ENCODE data around the gene PPP1R16B.

The PPP1R16B gene

GRCh38 chr20:38828514-38829295, 23.2 kb downstream of the PPP1R16B start:
- no peak for DNase-seq

GRCh38 chr20:38829296-38829875, 23.9 kb downstream of the PPP1R16B start:
- no peak for DNase-seq

- no peak for DNase-seq
Observed at GRCh38 chr20:38830356-38830755, 24.9 kb downstream of the PPP1R16B start.

- DNase-seq, result no peak
Observed at GRCh38 chr20:38831049-38831691, 25.7 kb downstream of the PPP1R16B start.

GRCh38 chr20:38831995-38832620, 26.6 kb downstream of the PPP1R16B start:
- no peak for DNase-seq

- peak in 1 of 2 experiments; percentile 50 for DNase-seq
Observed at GRCh38 chr20:38833154-38833856, 27.8 kb downstream of the PPP1R16B start.

GRCh38 chr20:38833857-38834164, 28.3 kb downstream of the PPP1R16B start:
- DNase-seq, result peak in 1 of 2 experiments; percentile 38

- no peak for DNase-seq
Observed at GRCh38 chr20:38834868-38835267, 29.4 kb downstream of the PPP1R16B start.

- no peak for DNase-seq
Observed at GRCh38 chr20:38835792-38836191, 30.3 kb downstream of the PPP1R16B start.

- no peak for DNase-seq
Observed at GRCh38 chr20:38836991-38837390, 31.5 kb downstream of the PPP1R16B start.

- no peak for DNase-seq
Observed at GRCh38 chr20:38838326-38838725, 32.8 kb downstream of the PPP1R16B start.

GRCh38 chr20:38839563-38839962, 34.1 kb downstream of the PPP1R16B start:
- DNase-seq, result no peak

- peak; percentile 57 to 66 for DNase-seq
Observed at GRCh38 chr20:38840053-38840893, 34.8 kb downstream of the PPP1R16B start.

GRCh38 chr20:38840894-38841470, 35.5 kb downstream of the PPP1R16B start:
- no peak for DNase-seq

GRCh38 chr20:38841570-38841969, 36.1 kb downstream of the PPP1R16B start:
- DNase-seq, result no peak

- DNase-seq, result no peak
Observed at GRCh38 chr20:38842026-38842425, 36.5 kb downstream of the PPP1R16B start.

- DNase-seq, result peak; percentile 82 to 84
Observed at GRCh38 chr20:38842558-38842981, 37.1 kb downstream of the PPP1R16B start.

- DNase-seq, result peak; percentile 43 to 69
Observed at GRCh38 chr20:38843346-38843745, 37.8 kb downstream of the PPP1R16B start.

- DNase-seq, result peak; percentile 28 to 35
Observed at GRCh38 chr20:38844963-38845362, 39.5 kb downstream of the PPP1R16B start.

GRCh38 chr20:38847840-38848239, 42.3 kb downstream of the PPP1R16B start:
- no peak for DNase-seq

- DNase-seq, result no peak
Observed at GRCh38 chr20:38853759-38854158, 48.3 kb downstream of the PPP1R16B start.

GRCh38 chr20:38854654-38855066, 49.2 kb downstream of the PPP1R16B start:
- no peak for DNase-seq

Data from activated CD4-positive, alpha-beta T cell treated with anti-CD3 and anti-CD28 coated beads, Interleukin-2, amount 50 U/mL, for 48 hours (primary cell).